Stomach (tissue), 4 donors: ENCODE results near the gene STPG2.

ENCODE experiments used
- POLR2A ChIP-seq, 4 donors: fragments of 450-650 bp; IDR thresholded peaks; one replicate each; pipeline ENCODE4 v1.6.1; 2016; ENCODE audit warnings: antibody characterized with exemption in 4 of 4, control low read depth in 2 of 4, mild to moderate bottlenecking in 1 of 4, moderate library complexity in 1 of 4
- POLR2AphosphoS5 ChIP-seq, 3 donors: sonication (generic); formaldehyde crosslinking; IDR thresholded peaks; one replicate each; pipeline ENCODE4 v1.6.1; 2016; ENCODE audit warnings: antibody characterized with exemption in 3 of 3
- TF ChIP-seq, protein P1 (sequence below), 7 experiments: fragments of 450-650 bp in 4 of 7; fragments of 200-600 bp in 3 of 7; sonication (generic) in 3 of 7; IDR thresholded peaks; one replicate each; pipeline ENCODE4 v1.5.1; 2016 to 2019; ENCODE audit warnings: antibody characterized with exemption in 7 of 7, control low read depth in 2 of 7, mild to moderate bottlenecking in 1 of 7

DNA sequence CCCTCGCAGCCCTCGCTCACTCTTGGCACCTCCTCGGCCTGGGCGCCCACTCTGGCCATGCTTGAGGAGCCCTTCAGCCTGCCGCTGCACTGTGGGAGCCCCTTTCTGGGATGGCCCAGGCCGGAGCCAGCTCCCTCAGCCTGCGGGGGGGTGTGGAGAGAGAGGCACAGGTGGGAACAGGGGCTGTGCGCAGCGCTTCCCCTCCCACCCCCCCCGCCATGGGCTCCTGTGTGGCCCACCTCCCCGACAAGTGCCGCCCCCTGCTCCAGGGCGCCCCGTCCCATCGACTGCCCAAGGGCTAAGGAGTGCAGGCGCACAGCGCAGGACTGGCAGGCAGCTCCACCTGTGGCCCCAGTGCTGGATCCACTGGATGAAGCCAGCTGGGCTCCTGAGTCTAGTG lies 220.2 kb downstream of the STPG2 start:
- TF ChIP-seq POLR2A (IDR thresholded peaks at IDR 0.05) = no peak
- TF ChIP-seq POLR2AphosphoS5 (IDR thresholded peaks at IDR 0.05) = no peak
- TF ChIP-seq, protein P1, sequence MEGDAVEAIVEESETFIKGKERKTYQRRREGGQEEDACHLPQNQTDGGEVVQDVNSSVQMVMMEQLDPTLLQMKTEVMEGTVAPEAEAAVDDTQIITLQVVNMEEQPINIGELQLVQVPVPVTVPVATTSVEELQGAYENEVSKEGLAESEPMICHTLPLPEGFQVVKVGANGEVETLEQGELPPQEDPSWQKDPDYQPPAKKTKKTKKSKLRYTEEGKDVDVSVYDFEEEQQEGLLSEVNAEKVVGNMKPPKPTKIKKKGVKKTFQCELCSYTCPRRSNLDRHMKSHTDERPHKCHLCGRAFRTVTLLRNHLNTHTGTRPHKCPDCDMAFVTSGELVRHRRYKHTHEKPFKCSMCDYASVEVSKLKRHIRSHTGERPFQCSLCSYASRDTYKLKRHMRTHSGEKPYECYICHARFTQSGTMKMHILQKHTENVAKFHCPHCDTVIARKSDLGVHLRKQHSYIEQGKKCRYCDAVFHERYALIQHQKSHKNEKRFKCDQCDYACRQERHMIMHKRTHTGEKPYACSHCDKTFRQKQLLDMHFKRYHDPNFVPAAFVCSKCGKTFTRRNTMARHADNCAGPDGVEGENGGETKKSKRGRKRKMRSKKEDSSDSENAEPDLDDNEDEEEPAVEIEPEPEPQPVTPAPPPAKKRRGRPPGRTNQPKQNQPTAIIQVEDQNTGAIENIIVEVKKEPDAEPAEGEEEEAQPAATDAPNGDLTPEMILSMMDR (IDR thresholded peaks at IDR 0.05) = no peak
